Muscle layer of duodenum (tissue), 2 donors: Measurements from ENCODE around the gene TMEM72.
"Not testable (repeated sequence)": the region's sequence is repeated elsewhere in the genome, so short reads cannot be mapped to it uniquely, and the experiment has no call there.

Experiments
- H3K27ac ChIP-seq: one replicate; pipeline ENCODE4 v1.7.0; 2013; ENCODE audit warnings: mild to moderate bottlenecking, low read length
- H3K27me3 ChIP-seq: one replicate; pipeline ENCODE4 v1.7.0; 2013; ENCODE audit warnings: low read depth, mild to moderate bottlenecking, control low read depth, low read length
- H3K36me3 ChIP-seq, 2 donors: one replicate each; pipeline ENCODE4 v1.7.0; 2013; ENCODE audit warnings: low read length in 2 of 2, control low read depth in 1 of 2, mild to moderate bottlenecking in 1 of 2; ENCODE audit not compliant: insufficient read depth in 2 of 2, control insufficient read depth in 1 of 2
- H3K4me1 ChIP-seq, 2 donors: one replicate each; pipeline ENCODE4 v1.7.0; 2013; ENCODE audit warnings: low read length in 2 of 2, mild to moderate bottlenecking in 2 of 2, control low read depth in 1 of 2, moderate library complexity in 1 of 2; ENCODE audit not compliant: insufficient read depth in 2 of 2, control insufficient read depth in 1 of 2
- H3K4me3 ChIP-seq, 2 donors: one replicate each; pipeline ENCODE4 v1.7.0; 2013; ENCODE audit warnings: low read length in 2 of 2, low read depth in 1 of 2, mild to moderate bottlenecking in 1 of 2
- H3K9me3 ChIP-seq, 2 donors: one replicate each; pipeline ENCODE4 v1.7.0; 2013; ENCODE audit warnings: low read length in 2 of 2, control low read depth in 1 of 2, mild to moderate bottlenecking in 1 of 2; ENCODE audit not compliant: control insufficient read depth in 1 of 2
- donor health status: healthy.

TMEM72 gene

GRCh38 chr10:44911081-44911540 is at the start of gene TMEM72:
Gene TMEM72 (plus strand): TSS chr10:44911337. CDS start chr10:44911513, 176 bp downstream.
- Histone ChIP-seq H3K9me3 (no peaks in the 10 kb centered on the region), H3K27me3 (no peaks in the 10 kb centered on the region), H3K4me3 (no peak within 1 kb of the TSS), H3K4me1 (no peaks in the 10 kb centered on the region), H3K27ac (no peak within 1 kb of the TSS), H3K36me3 (no peaks in the 10 kb centered on the region)

DNA sequence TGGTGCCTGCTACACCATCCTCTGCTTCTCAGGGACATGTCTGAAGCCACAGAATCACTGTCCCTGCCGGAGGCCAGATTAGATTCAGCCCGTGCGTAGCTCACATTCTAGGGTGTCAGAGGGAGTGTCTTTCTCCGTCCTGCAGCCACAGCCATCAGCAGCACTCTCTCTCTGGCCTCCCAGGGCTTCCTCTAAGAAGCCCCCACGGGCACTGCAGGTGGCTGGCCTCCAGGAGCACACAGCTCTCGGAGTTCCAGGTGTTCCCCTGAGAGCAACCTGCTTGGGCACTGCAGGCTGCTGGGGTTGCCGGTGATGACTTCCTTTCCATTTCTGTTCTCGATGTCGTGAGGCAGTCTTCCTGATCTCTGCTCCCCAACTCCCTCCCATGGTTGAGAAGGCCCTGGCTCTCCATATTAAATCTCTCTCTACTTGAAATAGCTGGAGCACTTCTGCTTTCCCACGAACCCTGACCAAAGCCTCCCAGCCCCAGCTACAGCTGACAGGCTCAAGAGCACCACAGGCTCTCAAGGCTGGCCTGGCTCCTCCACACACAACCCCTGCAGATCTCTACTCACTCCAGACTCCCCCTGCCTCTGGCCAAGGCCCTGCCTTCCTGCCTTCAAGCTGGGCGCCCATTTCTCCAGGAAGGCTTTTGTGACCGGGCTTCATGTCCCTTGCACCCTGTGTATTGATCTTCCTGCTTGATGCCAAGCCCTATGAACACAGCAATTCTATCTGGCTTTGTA is 49.0 kb upstream of the TMEM72 start:
- Histone ChIP-seq H3K9me3 (no peaks in the 10 kb centered on the region), H3K4me1 (peaks cover 10 to 16% of the 10 kb centered on the region in 2 donors), H3K27ac (no peak overlapping the region)

GRCh38 chr10:44862924-44863323 is 48.2 kb upstream of the TMEM72 start:
- Histone ChIP-seq H3K36me3 (no peaks in the 10 kb centered on the region), H3K9me3 (no peaks in the 10 kb centered on the region), H3K27ac (no peak overlapping the region), H3K4me1 (peaks cover 10 to 16% of the 10 kb centered on the region in 2 donors), H3K27me3 (no peaks in the 10 kb centered on the region), H3K4me3 (no peak overlapping the region)

More for the DNA sequence above, 49.0 kb upstream of the TMEM72 start:
- Histone ChIP-seq H3K27me3 (no peaks in the 10 kb centered on the region), H3K4me3 (no peak overlapping the region), H3K36me3 (no peaks in the 10 kb centered on the region)

GRCh38 chr10:44863344-44864047 is 47.6 kb upstream of the TMEM72 start:
- Histone ChIP-seq H3K4me1 (peaks cover 10 to 16% of the 10 kb centered on the region in 2 donors), H3K9me3 (no peaks in the 10 kb centered on the region), H3K27me3 (no peaks in the 10 kb centered on the region), H3K4me3 (no peak overlapping the region), H3K27ac (no peak overlapping the region), H3K36me3 (no peaks in the 10 kb centered on the region)

- Histone ChIP-seq H3K36me3 (no peaks in the 10 kb centered on the region), H3K9me3 (no peaks in the 10 kb centered on the region), H3K4me3 (peak overlapping the region; percentile 59 to 70), H3K4me1 (peaks cover 10 to 16% of the 10 kb centered on the region in 2 donors), H3K27ac (no peak overlapping the region), H3K27me3 (no peaks in the 10 kb centered on the region)
Observed at GRCh38 chr10:44864051-44864450, 47.1 kb upstream of the TMEM72 start.

GRCh38 chr10:44864637-44865288 is 46.4 kb upstream of the TMEM72 start:
- Histone ChIP-seq H3K27ac (no peak overlapping the region), H3K36me3 (no peaks in the 10 kb centered on the region), H3K4me3 (peak overlapping the region; percentile 59 to 70), H3K4me1 (peaks cover 10 to 16% of the 10 kb centered on the region in 2 donors), H3K27me3 (no peaks in the 10 kb centered on the region), H3K9me3 (no peaks in the 10 kb centered on the region)

GRCh38 chr10:44865289-44865671 is 45.9 kb upstream of the TMEM72 start:
- peak overlapping the region; percentile 59 to 70 for H3K4me3 ChIP-seq
- H3K36me3 ChIP-seq = no peaks in the 10 kb centered on the region
- H3K9me3 ChIP-seq = no peaks in the 10 kb centered on the region
- no peak overlapping the region for H3K27ac ChIP-seq
- peaks cover 10 to 16% of the 10 kb centered on the region in 2 donors for H3K4me1 ChIP-seq
- H3K27me3 ChIP-seq = no peaks in the 10 kb centered on the region

DNA sequence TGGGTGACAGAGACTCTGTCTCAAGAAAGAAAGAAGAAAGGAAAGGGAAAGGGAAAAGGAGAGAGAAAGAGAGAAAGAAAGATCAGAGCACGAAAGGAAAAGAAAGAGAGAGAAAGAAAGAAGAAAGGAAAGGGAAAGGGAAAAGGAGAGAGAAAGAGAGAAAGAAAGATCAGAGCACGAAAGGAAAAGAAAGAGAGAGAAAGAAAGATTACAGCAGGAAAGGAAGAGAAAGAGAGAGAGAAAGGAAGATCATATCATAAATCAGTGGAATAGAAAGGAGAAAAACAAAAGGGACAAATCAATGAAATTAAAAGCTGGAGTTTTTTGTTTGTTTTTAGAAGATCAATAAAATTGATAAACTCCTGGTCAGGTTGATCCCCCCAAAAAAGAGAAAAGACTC is 44.8 kb upstream of the TMEM72 start:
- not testable (repeated sequence) for H3K36me3 ChIP-seq, H3K27me3 ChIP-seq
- peaks cover 10 to 16% of the 10 kb centered on the region in 2 donors for H3K4me1 ChIP-seq

DNA sequence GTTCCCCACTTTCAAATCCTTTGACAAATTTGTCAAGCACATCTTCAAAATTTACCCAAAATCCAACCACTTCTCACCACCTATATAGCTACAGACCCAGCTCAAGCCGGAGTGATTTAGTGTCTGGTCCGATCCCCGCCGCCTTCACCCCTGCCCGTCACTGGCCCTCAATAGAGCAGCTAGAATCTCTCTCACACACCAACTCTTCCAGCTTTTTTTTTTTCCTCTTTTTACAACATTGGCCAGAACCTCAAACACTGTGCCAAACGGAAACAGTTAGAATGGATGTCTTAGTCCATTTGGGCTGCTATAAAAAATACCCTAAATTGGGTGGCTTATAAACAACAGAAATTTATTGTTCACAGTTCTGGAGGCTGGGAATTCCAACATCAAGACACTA is 41.1 kb upstream of the TMEM72 start:
- Histone ChIP-seq H3K4me3 (no peak overlapping the region), H3K27ac (no peak overlapping the region), H3K27me3 (no peaks in the 10 kb centered on the region), H3K4me1 (peaks cover 0 to 5% of the 10 kb centered on the region in 2 donors), H3K36me3 (no peaks in the 10 kb centered on the region), H3K9me3 (no peaks in the 10 kb centered on the region)

More for the DNA sequence above, 44.8 kb upstream of the TMEM72 start:
- not testable (repeated sequence) for H3K9me3 ChIP-seq, H3K4me3 ChIP-seq, H3K27ac ChIP-seq

GRCh38 chr10:44873160-44873559 is 38.0 kb upstream of the TMEM72 start:
- Histone ChIP-seq H3K9me3 (no peaks in the 10 kb centered on the region), H3K36me3 (no peaks in the 10 kb centered on the region), H3K27me3 (no peaks in the 10 kb centered on the region), H3K27ac (no peak overlapping the region), H3K4me1 (peaks cover 0 to 2% of the 10 kb centered on the region in 2 donors), H3K4me3 (no peak overlapping the region)

GRCh38 chr10:44874166-44874565 is 37.0 kb upstream of the TMEM72 start:
- no peak overlapping the region for H3K27ac ChIP-seq
- no peaks in the 10 kb centered on the region for H3K36me3 ChIP-seq
- no peak overlapping the region for H3K4me3 ChIP-seq
- peaks cover 0 to 8% of the 10 kb centered on the region in 2 donors for H3K4me1 ChIP-seq
- no peaks in the 10 kb centered on the region for H3K9me3 ChIP-seq
- H3K27me3 ChIP-seq = no peaks in the 10 kb centered on the region
